Hematopoietic multipotent progenitor cell treated with erythropoietin and hydrocortisone succinate and interleukin-3 and kit ligand, for 4 days (in vitro differentiated cells): ENCODE results near the gene PCDHB1.
A peak's percentile ranks its signal among the peaks of the same experiment; 100 is the strongest.

Source experiments
- DNase-seq: peaks from one replicate; pipeline ENCODE4 v3.0.0-alpha.2; 2015

PCDHB1 gene

GRCh38 chr5:141050622-141051520 lies at the start of gene PCDHB1:
Gene PCDHB1, plus strand, starts transcription at chr5:141051374. Its CDS starts 97 bp downstream, at chr5:141051471.
- DNase-seq: no peak

- DNase-seq: no peak
Observed at GRCh38 chr5:141001446-141001843, 49.7 kb upstream of the PCDHB1 start.

DNA sequence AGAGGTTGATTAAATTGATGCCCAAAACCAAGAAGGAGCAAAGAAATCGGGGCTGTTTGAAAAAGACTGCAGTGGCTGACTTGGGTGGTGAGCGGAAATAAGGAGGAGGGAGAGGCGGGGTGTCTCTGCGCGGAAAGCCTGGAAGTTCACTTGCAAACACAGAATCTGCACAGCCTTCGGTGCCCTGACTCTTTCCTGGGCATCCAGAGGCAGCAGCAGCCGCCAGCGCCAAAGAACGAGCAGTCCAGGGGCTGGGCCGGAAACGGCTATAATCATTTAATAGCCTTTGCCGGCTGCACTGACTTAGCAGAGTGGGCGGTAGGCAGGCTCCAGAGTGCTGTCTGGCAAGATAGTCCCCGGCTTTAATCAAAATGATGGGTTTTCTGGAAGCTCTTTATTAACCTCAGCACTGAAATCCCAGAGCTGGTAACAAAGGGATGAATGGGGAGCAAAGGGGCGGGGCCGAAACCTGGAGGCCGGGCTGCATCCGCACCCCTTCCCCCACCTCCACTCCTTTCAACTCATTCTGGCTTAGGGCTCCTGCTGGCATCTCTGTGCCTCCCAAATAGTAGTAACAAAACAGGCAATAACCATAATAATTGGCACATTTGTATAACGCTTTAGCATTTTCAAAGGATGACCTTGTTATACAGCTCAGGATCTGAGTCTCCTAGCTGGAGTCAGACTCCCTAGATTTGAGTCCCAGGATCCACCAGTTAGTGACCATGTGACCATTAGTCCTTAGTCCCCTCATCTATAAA lies 49.1 kb upstream of the PCDHB1 start:
- no peak for DNase-seq

DNA sequence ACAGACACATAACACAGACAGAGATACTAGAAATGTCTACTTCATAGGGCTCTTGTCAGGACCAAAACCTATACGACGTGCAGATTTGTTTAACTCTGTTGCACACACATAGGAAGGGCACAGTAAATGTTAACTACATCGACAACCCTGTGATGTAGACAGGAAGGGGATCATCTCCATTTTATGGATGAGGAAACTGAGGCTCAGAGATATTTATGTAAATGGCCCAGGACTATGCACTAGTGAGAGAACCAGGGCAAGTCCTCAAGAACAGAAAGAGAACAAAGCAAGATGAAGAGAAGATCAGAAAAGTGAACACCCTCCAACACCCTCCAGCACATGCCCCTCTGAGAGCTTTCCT lies 48.6 kb upstream of the PCDHB1 start:
- DNase-seq: no peak

DNA sequence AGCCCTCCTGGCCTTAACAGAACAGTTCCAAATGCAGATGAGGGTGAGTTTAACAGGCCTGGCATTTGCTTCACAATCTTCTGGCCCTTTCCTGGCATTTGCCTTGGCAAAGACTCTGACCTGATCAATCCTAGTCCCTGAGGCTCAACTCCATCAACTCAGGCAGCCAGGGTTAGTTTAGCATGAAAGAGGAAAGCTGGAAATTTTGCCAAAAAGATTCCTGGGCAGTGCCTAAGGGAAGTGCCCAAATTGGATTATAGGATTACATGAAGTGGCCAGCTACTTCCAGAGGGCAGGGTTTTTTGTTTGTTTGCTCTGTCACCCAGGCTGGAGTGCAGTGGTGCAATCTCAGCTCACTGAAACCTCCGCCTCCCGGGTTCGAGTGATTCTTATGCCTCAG lies 48.1 kb upstream of the PCDHB1 start:
- no peak for DNase-seq

GRCh38 chr5:141003791-141004611 lies 47.2 kb upstream of the PCDHB1 start:
- DNase-seq: no peak

GRCh38 chr5:141007791-141008190 lies 43.4 kb upstream of the PCDHB1 start:
- DNase-seq: no peak

DNA sequence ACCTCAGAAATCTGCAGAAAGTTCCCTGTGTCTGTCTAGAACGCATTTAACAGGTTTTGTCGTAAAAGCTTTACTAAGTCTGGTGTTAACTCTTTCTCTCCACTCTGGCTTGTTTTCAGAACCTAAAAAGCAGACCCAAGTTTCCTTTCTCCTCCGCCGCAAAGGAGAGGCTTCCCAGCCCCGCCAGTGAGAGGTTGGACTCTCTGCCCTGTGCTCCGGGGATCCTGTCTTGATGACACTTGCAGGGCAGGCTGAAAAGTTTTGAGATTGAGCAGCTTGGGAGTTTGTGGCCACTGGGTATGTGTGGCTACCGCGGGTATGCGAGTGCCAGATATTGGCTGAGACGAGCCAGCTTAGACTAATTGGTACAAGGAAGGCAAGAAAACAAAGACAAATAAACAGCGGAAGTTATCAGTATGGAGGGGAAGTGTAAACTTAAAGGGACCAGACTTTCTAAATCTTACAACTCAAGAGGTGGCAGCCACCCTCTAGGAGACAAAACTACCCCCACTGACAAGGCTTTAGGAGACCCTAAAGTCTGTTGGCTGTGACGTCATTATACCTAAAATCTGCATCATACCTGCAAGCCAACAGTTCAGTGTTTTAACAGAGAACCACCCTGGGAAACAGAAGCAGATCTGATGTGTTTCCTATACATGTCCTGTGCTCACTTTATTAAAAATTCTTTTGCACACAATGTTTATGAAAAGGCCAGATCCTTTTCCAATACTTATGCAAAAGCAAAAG lies 41.0 kb upstream of the PCDHB1 start:
- DNase-seq: no peak

GRCh38 chr5:141017943-141018342 lies 33.2 kb upstream of the PCDHB1 start:
- no peak for DNase-seq

DNA sequence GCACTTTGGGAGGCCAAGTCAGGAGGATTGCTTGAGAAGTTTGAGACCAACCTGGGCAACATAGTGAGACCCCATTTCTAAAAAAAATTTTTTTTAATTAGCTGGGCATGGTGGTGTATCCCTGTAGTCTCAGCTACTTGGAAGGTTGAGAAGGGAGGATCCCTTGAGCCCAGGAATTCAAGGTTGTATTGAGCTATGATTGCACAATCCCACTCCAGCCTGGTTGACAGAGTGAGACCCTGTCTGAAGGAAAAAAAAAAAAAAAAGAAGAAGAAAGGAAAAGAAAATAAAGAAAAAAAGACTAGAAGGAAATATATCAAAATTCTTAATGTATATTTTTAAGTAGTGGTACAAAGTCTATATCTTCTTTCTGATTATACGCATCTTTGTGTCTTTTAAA lies 28.8 kb upstream of the PCDHB1 start:
- no peak for DNase-seq

- no peak for DNase-seq
Observed at GRCh38 chr5:141031006-141031405, 20.2 kb upstream of the PCDHB1 start.

- no peak for DNase-seq
Observed at GRCh38 chr5:141032626-141033025, 18.5 kb upstream of the PCDHB1 start.

- DNase-seq: no peak
Observed at GRCh38 chr5:141039061-141039460, 12.1 kb upstream of the PCDHB1 start.

DNA sequence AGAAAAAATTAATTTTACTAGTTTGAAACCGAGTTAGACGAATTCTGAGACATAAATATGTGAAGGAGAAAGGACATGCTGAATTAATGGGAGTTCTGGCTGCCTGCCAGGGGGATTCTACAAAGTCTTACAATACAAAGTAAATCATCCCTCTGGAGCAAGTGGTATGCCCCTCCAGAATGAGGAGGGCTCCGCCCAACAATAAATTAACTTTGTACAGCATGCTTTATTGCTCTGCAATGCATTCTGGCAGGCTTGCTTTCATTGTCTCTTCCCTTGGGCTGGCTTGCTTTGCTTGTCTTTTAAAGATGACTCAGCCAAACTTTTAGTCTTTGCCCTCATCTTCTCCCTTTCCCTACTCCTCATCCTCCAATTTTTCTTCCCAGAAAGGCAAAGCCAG lies 11.7 kb upstream of the PCDHB1 start:
- no peak for DNase-seq

DNA sequence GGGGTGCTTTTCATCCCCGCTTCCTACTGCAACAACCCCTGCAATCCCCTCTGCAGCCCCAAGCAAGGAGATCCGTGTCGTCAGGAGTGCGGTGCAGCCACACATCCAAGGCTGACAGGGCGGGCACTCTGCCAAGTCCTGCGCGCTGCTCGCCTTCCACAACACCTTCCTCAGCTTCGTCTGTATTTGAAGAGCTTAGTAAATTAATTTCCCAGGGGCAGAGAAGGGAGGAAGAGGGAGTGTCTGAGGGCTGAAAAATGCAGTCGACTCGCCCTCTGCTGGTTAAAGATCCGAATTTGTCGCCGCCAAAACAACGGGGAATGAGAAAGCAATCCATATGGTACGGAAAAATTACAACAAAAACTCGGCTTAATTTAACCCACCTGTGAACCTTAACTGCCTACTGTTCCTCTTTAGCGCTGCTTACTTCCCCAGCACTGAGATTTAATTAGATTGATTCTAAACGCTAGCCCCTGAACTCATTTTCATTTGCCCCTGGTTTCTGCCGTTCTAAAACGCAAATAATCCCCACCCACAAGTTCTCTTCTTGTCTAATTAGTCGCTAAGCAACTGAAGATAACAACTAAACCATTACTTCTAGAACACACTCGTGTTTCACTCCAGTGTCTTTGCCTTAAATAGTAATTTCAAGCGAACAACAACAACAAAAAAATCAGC lies 10.9 kb upstream of the PCDHB1 start:
- peak; percentile 5 for DNase-seq

GRCh38 chr5:141040771-141041426 lies 10.3 kb upstream of the PCDHB1 start:
- peak; percentile 91 for DNase-seq

DNA sequence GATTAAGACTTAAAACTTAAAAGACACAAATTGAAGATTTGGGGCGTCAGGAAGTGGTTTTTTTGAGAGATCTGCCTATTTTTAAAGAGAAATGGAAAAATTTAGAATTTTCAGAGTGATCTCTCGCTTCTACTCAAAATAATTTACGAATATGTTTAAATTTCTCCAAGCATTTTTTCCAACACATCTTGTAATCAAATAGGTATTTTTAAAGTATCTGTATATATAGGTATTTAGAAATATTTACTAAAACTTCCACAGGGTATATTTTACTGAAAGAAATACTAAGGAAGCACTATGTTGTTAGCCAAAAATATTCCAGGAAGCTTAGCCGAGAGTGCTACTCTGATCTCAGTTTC lies 9.8 kb upstream of the PCDHB1 start:
- no peak for DNase-seq

DNA sequence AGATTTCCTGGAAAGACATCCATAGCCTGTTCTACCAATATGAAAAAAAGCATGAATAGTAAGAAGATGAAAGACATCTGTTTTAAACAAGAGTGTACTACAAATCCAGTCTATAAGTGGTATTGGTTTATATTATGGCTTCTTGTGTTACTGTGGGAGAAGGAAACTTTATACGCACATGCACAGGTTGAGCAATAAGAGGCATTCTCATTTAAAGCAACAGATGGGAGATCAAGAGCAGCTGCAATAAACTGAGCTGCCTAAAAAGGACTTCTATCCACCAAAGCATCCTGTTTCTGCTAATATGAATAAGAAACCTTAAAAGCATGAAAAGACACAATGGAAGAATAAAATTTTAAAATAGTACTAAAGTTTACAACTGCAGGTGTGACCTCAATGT lies 8.6 kb upstream of the PCDHB1 start:
- no peak for DNase-seq

DNA sequence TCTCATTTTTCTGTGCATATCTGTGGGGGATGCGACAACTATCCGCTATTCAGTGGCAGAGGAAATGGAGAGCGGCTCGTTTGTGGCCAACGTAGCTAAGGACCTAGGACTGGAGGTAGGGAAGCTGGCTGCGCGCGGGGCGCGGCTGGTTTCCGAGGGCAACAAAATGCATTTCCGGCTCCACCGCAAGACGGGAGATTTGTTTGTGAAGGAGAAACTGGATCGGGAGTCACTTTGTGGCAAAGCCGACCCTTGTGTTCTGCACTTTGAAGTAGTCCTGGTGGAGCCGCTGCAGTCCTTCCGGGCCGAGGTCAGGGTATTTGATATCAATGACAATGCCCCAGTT lies 320 bp downstream of the PCDHB1 start:
- no peak for DNase-seq

GRCh38 chr5:141077826-141078225 lies 26.7 kb downstream of the PCDHB1 start:
- DNase-seq: no peak

- DNase-seq: no peak
Observed at GRCh38 chr5:141082228-141082627, 31.1 kb downstream of the PCDHB1 start.
